ENCODE data around the gene TAF1A.

Gene TAF1A

GRCh38 chr1:222535455-222535854 is 54.3 kb downstream of the TAF1A start:
- DNase-seq (ENCODE audit: low read depth): no peak

- no peak for DNase-seq (ENCODE audit: low read depth)
Measured at GRCh38 chr1:222530852-222531251, 58.9 kb downstream of the TAF1A start.

- DNase-seq (ENCODE audit: low read depth): no peak
Measured at GRCh38 chr1:222529916-222530315, 59.8 kb downstream of the TAF1A start.

GRCh38 chr1:222529181-222529580 is 60.6 kb downstream of the TAF1A start:
- no peak for DNase-seq (ENCODE audit: low read depth)

GRCh38 chr1:222525951-222526350 is 63.8 kb downstream of the TAF1A start:
- DNase-seq (ENCODE audit: low read depth): no peak

GRCh38 chr1:222523852-222524251 is 65.9 kb downstream of the TAF1A start:
- no peak for DNase-seq (ENCODE audit: low read depth)

- no peak for DNase-seq (ENCODE audit: low read depth)
Measured at GRCh38 chr1:222522105-222522915, 67.4 kb downstream of the TAF1A start.

- peak; percentile 65 for DNase-seq (ENCODE audit: low read depth)
Measured at GRCh38 chr1:222521299-222522104, 68.2 kb downstream of the TAF1A start.

All from amniotic epithelial cell (primary cell).